Coronary artery (tissue), 2 donors: ENCODE measurements around the gene PHYH.
"Not testable (repeated sequence)": the region's sequence is repeated elsewhere in the genome, so short reads cannot be mapped to it uniquely, and the experiment has no call there.

Experiments
- DNase-seq: peaks from one replicate; pipeline ENCODE4 v3.0.0-alpha.2; 2017; ENCODE audit warnings: low spot score
- H3K27ac ChIP-seq, 2 donors: fragments of 200-600 bp; sonication (generic); one replicate each; pipeline ENCODE4 v1.5.1; 2016 to 2019
- H3K4me3 ChIP-seq: fragments of 200-600 bp; sonication (generic); 2 replicates; pipeline ENCODE4 v1.5.1; 2016; ENCODE audit warnings: mild to moderate bottlenecking, moderate library complexity
- TF ChIP-seq, protein P1 (sequence below): fragments of 200-600 bp; sonication (generic); IDR thresholded peaks from one replicate; pipeline ENCODE4 v1.5.1; 2019; ENCODE audit warnings: antibody characterized with exemption

The PHYH gene

DNA sequence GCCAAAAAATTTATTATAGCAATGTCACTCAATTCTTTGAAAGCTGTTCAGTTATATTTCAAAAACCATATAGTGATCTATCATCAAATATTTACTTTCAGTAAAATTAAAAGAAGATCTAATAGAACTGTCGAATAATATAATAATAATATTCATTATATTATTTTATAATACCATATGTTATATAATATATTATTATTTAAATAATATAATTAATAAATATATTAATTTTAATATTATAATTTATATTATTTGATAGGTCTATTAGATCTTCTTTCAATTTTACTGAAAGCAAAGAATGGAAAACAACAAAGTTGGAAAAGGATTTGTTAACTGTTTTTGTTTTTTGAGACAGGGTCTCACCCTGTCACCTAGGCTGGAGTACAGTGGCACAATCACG lies 43.2 kb downstream of the PHYH start:
- DNase-seq = no peak
- TF ChIP-seq, protein P1, sequence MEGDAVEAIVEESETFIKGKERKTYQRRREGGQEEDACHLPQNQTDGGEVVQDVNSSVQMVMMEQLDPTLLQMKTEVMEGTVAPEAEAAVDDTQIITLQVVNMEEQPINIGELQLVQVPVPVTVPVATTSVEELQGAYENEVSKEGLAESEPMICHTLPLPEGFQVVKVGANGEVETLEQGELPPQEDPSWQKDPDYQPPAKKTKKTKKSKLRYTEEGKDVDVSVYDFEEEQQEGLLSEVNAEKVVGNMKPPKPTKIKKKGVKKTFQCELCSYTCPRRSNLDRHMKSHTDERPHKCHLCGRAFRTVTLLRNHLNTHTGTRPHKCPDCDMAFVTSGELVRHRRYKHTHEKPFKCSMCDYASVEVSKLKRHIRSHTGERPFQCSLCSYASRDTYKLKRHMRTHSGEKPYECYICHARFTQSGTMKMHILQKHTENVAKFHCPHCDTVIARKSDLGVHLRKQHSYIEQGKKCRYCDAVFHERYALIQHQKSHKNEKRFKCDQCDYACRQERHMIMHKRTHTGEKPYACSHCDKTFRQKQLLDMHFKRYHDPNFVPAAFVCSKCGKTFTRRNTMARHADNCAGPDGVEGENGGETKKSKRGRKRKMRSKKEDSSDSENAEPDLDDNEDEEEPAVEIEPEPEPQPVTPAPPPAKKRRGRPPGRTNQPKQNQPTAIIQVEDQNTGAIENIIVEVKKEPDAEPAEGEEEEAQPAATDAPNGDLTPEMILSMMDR = no peak
- Histone ChIP-seq H3K27ac (no peak overlapping the region), H3K4me3 (no peak overlapping the region)

DNA sequence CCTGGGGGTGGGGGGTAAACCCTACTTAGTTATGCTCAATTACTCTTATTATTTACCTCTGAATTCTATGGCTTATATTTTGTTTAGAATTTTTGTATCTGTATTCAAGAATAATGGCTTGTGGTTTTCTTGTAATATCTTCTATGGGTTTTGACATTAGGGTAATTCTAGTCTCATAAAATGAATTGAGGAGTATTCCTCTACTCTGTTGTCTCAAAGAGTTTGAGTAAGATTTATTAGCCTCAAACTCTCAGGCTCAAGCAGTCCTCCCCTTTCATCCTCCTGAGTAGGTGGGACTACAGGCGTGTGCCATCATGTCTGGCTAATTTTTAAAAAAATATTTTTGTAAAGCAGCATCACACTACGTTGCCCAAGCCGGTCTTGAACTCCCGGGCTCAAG lies 46.1 kb downstream of the PHYH start:
- Histone ChIP-seq H3K27ac (no peak overlapping the region), H3K4me3 (no peak overlapping the region)
- TF ChIP-seq, protein P1 = no peak
- DNase-seq = no peak

DNA sequence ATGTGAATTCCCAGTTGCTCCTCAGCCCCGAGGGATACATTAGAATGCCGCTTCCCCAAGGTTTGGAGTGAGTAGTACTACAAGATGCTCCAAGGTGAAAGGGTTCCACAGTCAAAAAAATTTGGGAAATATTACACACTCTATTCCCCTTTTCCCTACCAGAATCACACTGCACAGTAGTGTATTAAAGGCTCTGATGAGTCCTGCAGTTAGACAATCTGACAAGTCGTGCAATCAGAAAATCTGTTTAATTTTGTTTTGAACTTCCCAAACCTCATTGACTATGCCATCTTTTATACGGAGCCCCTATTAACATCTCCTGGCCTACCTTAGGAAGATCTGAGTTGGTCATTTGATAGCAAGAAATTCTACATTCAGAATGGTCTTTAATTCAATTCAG lies 52.1 kb downstream of the PHYH start:
- TF ChIP-seq, protein P1 = no peak

DNA sequence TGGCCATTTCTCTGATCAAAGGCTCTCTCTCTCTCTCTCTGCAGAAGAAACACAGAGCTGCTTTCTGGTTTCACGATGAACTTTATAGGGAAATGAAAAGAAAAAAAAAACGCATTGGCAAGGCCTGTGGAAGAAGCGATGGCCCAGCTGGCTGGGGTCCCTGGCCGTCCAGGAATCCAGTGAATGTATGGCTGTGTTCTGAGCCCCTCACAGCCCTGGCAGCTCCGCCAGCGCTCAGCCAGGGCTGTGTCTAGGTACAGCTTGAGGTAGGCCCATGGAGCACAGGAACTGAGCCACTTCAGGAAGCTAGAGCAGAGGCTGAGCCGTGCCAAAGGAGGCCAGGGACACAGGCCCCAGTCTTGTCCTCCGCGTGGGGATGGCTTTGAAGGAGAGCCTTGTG lies 52.6 kb downstream of the PHYH start:
- Histone ChIP-seq H3K27ac (no peak overlapping the region), H3K4me3 (no peak overlapping the region)
- DNase-seq = no peak
- TF ChIP-seq, protein P1 = no peak

More for the DNA sequence above, 52.1 kb downstream of the PHYH start:
- Histone ChIP-seq H3K27ac (no peak overlapping the region), H3K4me3 (no peak overlapping the region)
- no peak for DNase-seq

DNA sequence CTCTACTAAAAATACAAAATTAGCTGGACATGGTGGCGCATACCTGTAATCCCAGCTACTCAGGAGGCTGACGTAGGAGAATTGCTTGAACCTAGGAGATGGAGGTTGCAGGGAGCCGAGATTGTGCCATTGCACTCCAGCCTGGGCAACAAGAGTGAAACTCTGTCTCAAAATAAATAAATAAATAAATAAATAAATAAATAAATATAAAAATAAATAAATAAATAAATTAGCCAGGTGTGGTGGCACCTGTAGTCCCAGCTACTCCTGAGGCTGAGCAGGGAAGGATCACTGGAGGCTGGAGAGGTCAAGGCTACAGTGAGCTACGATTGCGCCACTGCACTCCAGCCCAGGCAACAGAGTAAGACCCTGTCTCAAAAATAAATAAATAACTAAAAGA lies 57.6 kb downstream of the PHYH start:
- not testable (repeated sequence) for H3K27ac ChIP-seq, DNase-seq, H3K4me3 ChIP-seq

DNA sequence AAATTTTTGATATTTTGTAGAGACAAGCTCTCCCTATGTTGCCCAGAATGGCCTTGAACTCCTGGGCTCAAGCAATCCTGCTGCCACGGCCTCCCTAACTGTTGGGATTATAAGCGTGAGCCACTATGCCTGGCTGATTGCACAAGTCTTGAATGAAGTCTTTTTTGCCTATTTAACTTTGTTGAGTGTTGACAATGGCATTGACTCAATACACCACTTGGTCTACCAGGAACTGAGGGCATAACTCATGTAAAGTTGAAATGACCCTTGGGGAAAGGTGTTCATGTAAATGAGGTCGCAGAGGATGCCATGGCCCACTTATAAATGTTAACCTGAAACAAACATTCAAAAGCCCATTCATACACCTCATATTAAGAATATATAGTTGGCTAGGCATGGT lies 58.3 kb downstream of the PHYH start:
- TF ChIP-seq, protein P1 = no peak
- Histone ChIP-seq H3K27ac (no peak overlapping the region), H3K4me3 (no peak overlapping the region)
- no peak for DNase-seq

DNA sequence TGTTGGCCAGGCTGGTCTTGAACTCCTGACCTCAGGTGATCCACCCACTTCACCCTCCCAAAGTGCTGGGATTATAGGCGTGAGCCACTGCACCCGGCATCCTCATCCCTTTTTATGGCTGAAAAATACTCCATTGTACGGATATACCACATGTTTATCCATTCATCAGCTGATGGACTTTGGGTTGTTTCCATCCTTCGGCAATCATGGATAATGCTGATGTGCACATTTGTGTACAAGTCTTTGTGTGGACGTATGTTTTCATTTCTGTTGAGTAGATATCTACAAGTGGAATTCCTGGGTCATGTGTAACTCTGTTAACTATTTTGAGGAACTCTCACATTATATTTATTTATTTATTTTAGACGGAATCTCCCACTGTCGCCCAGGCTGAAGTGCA lies 59.9 kb downstream of the PHYH start:
- TF ChIP-seq, protein P1 = no peak
- no peak overlapping the region for H3K4me3 ChIP-seq
- no peak for DNase-seq
- H3K27ac ChIP-seq = no peak overlapping the region
